Caco-2 (cell line): Measurements from ENCODE around the gene CD200R1L. TPM values are rescaled to one million over a fixed set of nuclear protein-coding genes. Genes with fewer than 3 reads are reported as not detected.

Source experiments
- BruUV-seq: library from RNA; stranded (reverse); fragments of 400-500 nt; replicated peaks from 2 replicates; lab custom pipeline; 2021; lab: Mats Ljungman, UMichigan
- CTCF ChIA-PET: fragments of 300-600 bp; sonication (Branson Sonifier 250); formaldehyde crosslinking; loops from one replicate; lab custom pipeline; 2022; ENCODE audit warnings: antibody characterized with exemption; lab: Charles Lee
- POLR2A ChIA-PET: fragments of 300-600 bp; sonication (Branson Sonifier 250); formaldehyde crosslinking; loops from one replicate; lab custom pipeline; 2022; ENCODE audit warnings: antibody characterized with exemption; lab: Charles Lee
- DNase-seq, 2 experiments: peaks; one replicate each; pipeline versions ENCODE4 v3.0.0 to v3.0.0-alpha.2; 2020 to 2022
- H3K27me3 ChIP-seq: replicated peaks from 2 replicates; pipeline ENCODE4 v1.6.0; 2011; ENCODE audit warnings: low read length; ENCODE audit not compliant: control insufficient read depth, insufficient read depth
- H3K36me3 ChIP-seq: 2 replicates; pipeline ENCODE4 v1.5.1; 2011; ENCODE audit warnings: low read length; ENCODE audit not compliant: control insufficient read depth, insufficient read depth
- H3K4me1 ChIP-seq: fragments of 250-450 bp; sonication (Bioruptor Pico); 2 replicates; pipeline ENCODE4 v1.5.1; 2020; ENCODE audit warnings: mild to moderate bottlenecking
- H3K4me3 ChIP-seq: 2 replicates; pipeline ENCODE4 v1.5.1; 2011; ENCODE audit warnings: low read depth, mild to moderate bottlenecking, control low read depth, low read length
- H3K9me3 ChIP-seq: fragments of 250-450 bp; sonication (Bioruptor Pico); 2 replicates; pipeline ENCODE4 v1.5.1; 2020; ENCODE audit warnings: mild to moderate bottlenecking, moderate library complexity
- H3K27ac Mint-ChIP-seq: one replicate; pipeline ENCODE4 v1.8.0; 2022; ENCODE audit warnings: mixed read lengths; ENCODE audit not compliant: unreplicated experiment
- H3K27me3 Mint-ChIP-seq: one replicate; pipeline ENCODE4 v1.8.0; 2022; ENCODE audit warnings: mixed read lengths; ENCODE audit not compliant: insufficient read depth, unreplicated experiment
- H3K36me3 Mint-ChIP-seq: one replicate; pipeline ENCODE4 v1.8.0; 2022; ENCODE audit warnings: mild to moderate bottlenecking, mixed read lengths; ENCODE audit not compliant: insufficient read depth, unreplicated experiment
- H3K4me1 Mint-ChIP-seq: one replicate; pipeline ENCODE4 v1.8.0; 2022; ENCODE audit warnings: low read depth, mixed read lengths; ENCODE audit not compliant: unreplicated experiment
- H3K4me3 Mint-ChIP-seq: one replicate; pipeline ENCODE4 v1.8.0; 2022; ENCODE audit warnings: mild to moderate bottlenecking, moderate library complexity, mixed read lengths; ENCODE audit not compliant: unreplicated experiment
- H3K9me3 Mint-ChIP-seq: one replicate; pipeline ENCODE4 v1.8.0; 2022; ENCODE audit warnings: mixed read lengths; ENCODE audit not compliant: unreplicated experiment
- CTCF ChIP-seq, 2 experiments: fragments of 200-600 bp in 1 of 2; IDR thresholded peaks; 1 replicate in 1 of 2; 2 replicates in 1 of 2; pipeline versions ENCODE4 v1.5.1 to v1.8.0; 2011 to 2022; ENCODE audit warnings: antibody characterized with exemption in 1 of 2, control low read depth in 1 of 2, inconsistent platforms in 1 of 2, low read depth in 1 of 2, low read length in 1 of 2, mild to moderate bottlenecking in 1 of 2, moderate library complexity in 1 of 2; ENCODE audit not compliant: insufficient read depth in 1 of 2, severe bottlenecking in 1 of 2, unreplicated experiment in 1 of 2
- intact Hi-C: fragments of 100-400 bp; cut with micrococcal nuclease; formaldehyde crosslinking; loops from one replicate; pipeline ENCODE4 v1.10.0; 2022; ENCODE audit not compliant: unreplicated experiment
- total RNA-seq: library from RNA; stranded (reverse); gene quantifications from 2 replicates; pipeline ENCODE4 v1.2.3, GENCODE V29; 2022

Gene CD200R1L
- total RNA-seq, 1 experiment from 2014 or later = not detected

GRCh38 chr3:112791736-112792135 lies 54.9 kb downstream of the CD200R1L start:
- H3K9me3 Mint-ChIP-seq = peaks cover 7% of the 10 kb centered on the region
- no TSS peak for BruUV-seq
- DNase-seq = no peak
- Histone ChIP-seq H3K4me1 (peaks cover 10% of the 10 kb centered on the region; the same call in 1 of the 2 replicates), H3K4me3 (no peak overlapping the region), H3K27me3 (no peaks in the 10 kb centered on the region), H3K9me3 (peaks cover 9% of the 10 kb centered on the region), H3K36me3 (no peaks in the 10 kb centered on the region)
- intact Hi-C loops = no loop called here
- no peaks in the 10 kb centered on the region for H3K27me3 Mint-ChIP-seq
- peaks cover 10% of the 10 kb centered on the region for H3K36me3 Mint-ChIP-seq
- no peak for TF ChIP-seq CTCF (IDR thresholded peaks at IDR 0.05; ENCODE audit: insufficient read depth in 1 of 2, low read depth in 1 of 2, low read length in 1 of 2, severe bottlenecking in 1 of 2, unreplicated experiment in 1 of 2)
- H3K4me3 Mint-ChIP-seq = no peak overlapping the region
- no peak overlapping the region for H3K27ac Mint-ChIP-seq
- H3K4me1 Mint-ChIP-seq = peaks cover 21% of the 10 kb centered on the region
- CTCF ChIA-PET = no interaction called here
- POLR2A ChIA-PET = no interaction called here

- Mint-ChIP-seq H3K9me3 (peaks cover 7% of the 10 kb centered on the region), H3K27me3 (no peaks in the 10 kb centered on the region), H3K4me1 (peaks cover 30% of the 10 kb centered on the region), H3K4me3 (no peak overlapping the region), H3K36me3 (peaks cover 10% of the 10 kb centered on the region), H3K27ac (no peak overlapping the region)
- Histone ChIP-seq H3K27me3 (no peaks in the 10 kb centered on the region), H3K4me1 (peaks cover 23% of the 10 kb centered on the region), H3K36me3 (no peaks in the 10 kb centered on the region), H3K9me3 (peaks cover 9% of the 10 kb centered on the region), H3K4me3 (no peak overlapping the region)
- ChIA-PET POLR2A (no interaction called here), CTCF (no interaction called here)
- intact Hi-C loops = no loop called here
- no peak for TF ChIP-seq CTCF (IDR thresholded peaks at IDR 0.05; ENCODE audit: insufficient read depth in 1 of 2, low read depth in 1 of 2, low read length in 1 of 2, severe bottlenecking in 1 of 2, unreplicated experiment in 1 of 2)
- no TSS peak for BruUV-seq
- no peak for DNase-seq
Observed at GRCh38 chr3:112789787-112790186, 56.9 kb downstream of the CD200R1L start.

GRCh38 chr3:112786881-112787579 lies 59.6 kb downstream of the CD200R1L start:
- intact Hi-C loops = no loop called here
- CTCF ChIA-PET = no interaction called here
- Histone ChIP-seq H3K4me3 (no peak overlapping the region), H3K36me3 (no peaks in the 10 kb centered on the region), H3K4me1 (peaks cover 39% of the 10 kb centered on the region), H3K9me3 (peaks cover 9% of the 10 kb centered on the region), H3K27me3 (no peaks in the 10 kb centered on the region)
- BruUV-seq = no TSS peak
- Mint-ChIP-seq H3K27ac (no peak overlapping the region), H3K27me3 (no peaks in the 10 kb centered on the region), H3K4me3 (no peak overlapping the region), H3K36me3 (peaks cover 4% of the 10 kb centered on the region), H3K4me1 (peaks cover 10% of the 10 kb centered on the region), H3K9me3 (peaks cover 7% of the 10 kb centered on the region)
- POLR2A ChIA-PET = no interaction called here
- TF ChIP-seq CTCF (IDR thresholded peaks at IDR 0.05; ENCODE audit: insufficient read depth in 1 of 2, low read depth in 1 of 2, low read length in 1 of 2, severe bottlenecking in 1 of 2, unreplicated experiment in 1 of 2) = no peak
- DNase-seq = no peak
